HG02571 (cell line): ENCODE results near the gene CPA3.

Source experiments
- ATAC-seq: cut with Tn5 transposase; IDR thresholded peaks from one replicate; pipeline ENCODE4 v1.9.1; 2021; ENCODE audit warnings: mild to moderate bottlenecking, moderate library complexity; ENCODE audit not compliant: unreplicated experiment

The CPA3 gene

GRCh38 chr3:148914936-148915690 lies 50.0 kb downstream of the CPA3 start:
- ATAC-seq, result no peak

DNA sequence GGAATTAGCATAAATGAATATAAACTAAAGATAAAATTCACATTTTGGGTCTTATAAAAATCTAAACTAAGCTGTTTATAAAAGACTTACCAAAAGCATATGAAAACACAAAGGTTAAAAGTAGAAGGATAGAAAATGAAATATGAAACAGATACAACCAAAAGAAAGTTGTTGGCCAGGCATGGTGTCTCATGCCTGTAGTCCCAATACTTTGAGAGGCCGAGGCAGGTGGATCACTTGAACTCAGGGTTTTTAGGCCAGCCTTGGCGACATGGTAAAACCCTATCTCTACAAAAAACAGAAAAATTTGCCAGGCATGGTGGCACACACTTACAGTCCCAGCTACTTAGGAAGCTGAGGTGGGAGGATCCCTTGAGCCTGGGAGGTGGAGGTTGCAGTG lies 51.0 kb downstream of the CPA3 start:
- ATAC-seq, result no peak

GRCh38 chr3:148922467-148922866 lies 57.4 kb downstream of the CPA3 start:
- no peak for ATAC-seq

DNA sequence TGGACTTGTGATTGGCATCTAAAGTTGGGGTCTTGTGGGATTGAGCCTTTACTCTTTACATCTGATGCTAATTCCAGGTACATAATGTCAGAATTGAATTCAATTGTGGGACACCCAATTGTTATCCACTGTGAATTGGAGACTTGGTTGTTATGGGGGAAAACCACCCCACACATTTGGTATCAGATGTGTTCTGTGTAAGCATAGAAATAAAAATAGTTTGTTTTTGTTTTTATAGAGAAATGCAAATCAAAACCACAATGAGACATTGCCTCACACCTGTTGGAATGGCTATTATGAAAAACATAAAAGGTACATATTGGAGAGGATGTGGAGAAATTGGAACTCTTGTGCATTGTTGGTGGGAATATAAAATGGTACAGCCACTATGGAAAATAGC lies 58.5 kb downstream of the CPA3 start:
- no peak for ATAC-seq

DNA sequence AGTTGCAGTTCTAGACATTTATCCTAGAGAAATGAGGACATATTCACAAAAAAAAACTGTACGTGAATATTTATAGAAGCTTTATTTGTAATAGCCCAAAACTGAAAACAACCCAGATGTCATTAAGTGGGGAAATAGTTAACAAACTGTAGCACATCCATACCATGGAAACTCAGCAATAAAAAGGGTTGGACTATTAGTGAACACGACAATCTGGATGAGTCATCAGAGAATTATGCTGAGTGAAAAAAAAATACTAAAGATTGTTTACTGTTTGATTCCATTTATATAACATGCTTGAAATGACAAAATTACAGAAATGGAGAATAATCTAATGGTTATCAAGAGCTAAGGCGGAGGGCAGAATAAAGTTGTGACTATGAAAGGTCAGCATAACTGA lies 59.5 kb downstream of the CPA3 start:
- ATAC-seq, result no peak

DNA sequence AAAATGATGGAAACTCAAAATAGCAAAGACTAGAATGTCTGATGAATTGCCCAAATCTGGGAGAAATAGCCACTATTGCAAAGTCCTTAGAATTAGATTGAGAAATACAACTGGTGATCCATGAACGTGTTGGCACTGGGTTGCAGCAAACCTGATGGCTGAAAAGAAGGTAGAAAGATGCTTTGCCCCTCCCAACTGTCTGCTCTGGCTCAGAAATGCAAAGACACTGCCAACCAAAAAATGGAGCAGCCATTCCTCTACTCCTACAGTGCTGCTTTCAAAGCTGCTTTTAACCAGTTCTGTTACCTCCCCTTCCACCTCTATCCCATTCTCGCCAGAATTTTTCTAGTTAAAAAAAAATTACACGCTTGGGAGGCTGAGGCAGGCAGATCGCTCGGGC lies 60.7 kb downstream of the CPA3 start:
- ATAC-seq, result no peak

GRCh38 chr3:148930752-148931151 lies 65.7 kb downstream of the CPA3 start:
- ATAC-seq, result no peak

DNA sequence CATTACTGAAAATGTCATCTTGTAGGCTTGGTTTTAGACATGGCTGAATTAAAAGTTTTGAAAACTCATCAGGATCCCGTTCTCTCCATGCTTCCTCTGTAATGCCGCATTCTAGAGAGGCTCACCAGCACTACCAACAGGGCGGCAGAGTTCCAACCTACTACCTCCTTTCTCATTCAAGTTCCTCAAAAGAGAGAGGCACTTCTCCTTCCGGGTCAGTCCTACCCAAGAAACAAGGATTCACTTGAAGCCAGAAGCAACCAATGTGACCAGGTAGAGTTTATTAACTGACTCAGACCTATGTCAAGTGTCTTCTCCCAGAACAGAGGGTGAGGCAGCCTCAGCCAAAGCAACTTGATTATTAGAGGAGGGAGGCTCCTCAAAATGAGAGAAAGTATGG lies 66.5 kb downstream of the CPA3 start:
- ATAC-seq, result no peak

GRCh38 chr3:148932972-148933371 lies 67.9 kb downstream of the CPA3 start:
- ATAC-seq, result no peak

GRCh38 chr3:148937467-148938255 lies 72.6 kb downstream of the CPA3 start:
- no peak for ATAC-seq

DNA sequence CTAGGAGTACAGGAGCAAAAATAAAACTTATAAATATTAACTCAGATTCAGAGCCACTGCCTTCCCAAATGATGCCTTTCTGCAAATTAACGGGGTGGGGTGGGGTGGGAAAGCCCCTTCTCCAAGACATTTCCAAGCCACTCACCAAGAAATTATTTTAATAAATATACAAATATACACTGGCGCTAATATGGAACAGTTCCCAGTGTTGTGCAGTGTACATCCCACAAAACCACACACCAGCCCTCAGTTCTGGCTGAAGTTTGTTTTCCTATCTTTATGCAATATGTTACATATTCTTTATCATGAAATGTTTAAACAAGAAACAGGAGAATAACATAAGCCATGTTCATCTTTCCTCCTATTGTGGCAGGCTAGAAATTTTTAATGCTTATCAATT lies 73.2 kb downstream of the CPA3 start:
- ATAC-seq, result no peak

GRCh38 chr3:148938936-148939335 lies 73.8 kb downstream of the CPA3 start:
- ATAC-seq, result no peak

- ATAC-seq, result no peak
Observed at GRCh38 chr3:148940983-148941382, 75.9 kb downstream of the CPA3 start.

GRCh38 chr3:148943506-148944205 lies 78.6 kb downstream of the CPA3 start:
- ATAC-seq, result peak; percentile 96

DNA sequence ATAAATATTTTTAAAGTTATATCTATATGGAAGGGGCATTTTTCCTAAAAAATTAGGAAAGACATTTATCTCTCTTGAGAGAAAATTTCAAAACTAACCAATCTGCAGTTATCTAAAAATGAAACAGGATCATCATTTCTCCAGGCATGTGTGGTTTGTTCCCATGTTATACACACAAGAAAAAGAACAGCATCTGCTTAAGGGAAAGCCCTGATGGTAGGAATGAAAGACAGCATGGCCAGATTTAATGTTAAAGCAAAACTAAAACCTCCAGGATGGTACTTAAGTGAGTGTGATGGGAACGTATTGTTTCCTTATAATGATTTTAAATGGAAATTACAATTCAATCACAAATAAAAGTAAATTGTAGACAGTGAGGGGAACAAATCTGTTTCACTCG lies 80.0 kb downstream of the CPA3 start:
- no peak for ATAC-seq
